Left ventricle myocardium inferior (tissue), 1 donor: Measurements from ENCODE around the gene PARD6B. TPM values are rescaled to one million over a fixed set of nuclear protein-coding genes. Genes with fewer than 3 reads are reported as not detected.

Experiments used
- DNase-seq: peaks from one replicate; pipeline ENCODE4 v3.0.0-alpha.2; 2020
- H3K27ac ChIP-seq: fragments of 200-600 bp; replicated peaks from 2 replicates; pipeline ENCODE4 v1.8.0; 2021
- H3K27me3 ChIP-seq: fragments of 200-600 bp; 2 replicates; pipeline ENCODE4 v1.8.0; 2021; ENCODE audit warnings: low read depth
- H3K36me3 ChIP-seq: fragments of 200-600 bp; 2 replicates; pipeline ENCODE4 v1.8.0; 2021
- H3K4me1 ChIP-seq: fragments of 200-600 bp; 2 replicates; pipeline ENCODE4 v1.8.0; 2021
- H3K4me3 ChIP-seq: fragments of 200-600 bp; 2 replicates; pipeline ENCODE4 v1.8.0; 2021; ENCODE audit warnings: mild to moderate bottlenecking, moderate library complexity
- H3K9me3 ChIP-seq: fragments of 200-600 bp; replicated peaks from 2 replicates; pipeline ENCODE4 v1.8.0; 2021
- intact Hi-C: fragments of 100-400 bp; cut with micrococcal nuclease; formaldehyde crosslinking; loops from one replicate; pipeline ENCODE4 v1.11.0; 2022
- total RNA-seq: library from RNA; stranded (reverse); fragmentation: NEBNext Ultra II Directional; extraction: Animal tissue kit (Norgen Biotek cat#: 25700); gene quantifications from one replicate; pipeline ENCODE4 v1.2.1, GENCODE V29; 2021
- TF ChIP-seq, protein P1 (sequence below): fragments of 200-600 bp; IDR thresholded peaks from 2 replicates; pipeline ENCODE4 v1.8.0; 2021; ENCODE audit warnings: antibody characterized with exemption, mild to moderate bottlenecking, borderline replicate concordance
- donor health status: DM: no; HTN: yes; CAD: no; lungs with severe emphysema.

Gene PARD6B
- total RNA-seq, 1 donor from 2014 or later = 3.4 TPM

DNA sequence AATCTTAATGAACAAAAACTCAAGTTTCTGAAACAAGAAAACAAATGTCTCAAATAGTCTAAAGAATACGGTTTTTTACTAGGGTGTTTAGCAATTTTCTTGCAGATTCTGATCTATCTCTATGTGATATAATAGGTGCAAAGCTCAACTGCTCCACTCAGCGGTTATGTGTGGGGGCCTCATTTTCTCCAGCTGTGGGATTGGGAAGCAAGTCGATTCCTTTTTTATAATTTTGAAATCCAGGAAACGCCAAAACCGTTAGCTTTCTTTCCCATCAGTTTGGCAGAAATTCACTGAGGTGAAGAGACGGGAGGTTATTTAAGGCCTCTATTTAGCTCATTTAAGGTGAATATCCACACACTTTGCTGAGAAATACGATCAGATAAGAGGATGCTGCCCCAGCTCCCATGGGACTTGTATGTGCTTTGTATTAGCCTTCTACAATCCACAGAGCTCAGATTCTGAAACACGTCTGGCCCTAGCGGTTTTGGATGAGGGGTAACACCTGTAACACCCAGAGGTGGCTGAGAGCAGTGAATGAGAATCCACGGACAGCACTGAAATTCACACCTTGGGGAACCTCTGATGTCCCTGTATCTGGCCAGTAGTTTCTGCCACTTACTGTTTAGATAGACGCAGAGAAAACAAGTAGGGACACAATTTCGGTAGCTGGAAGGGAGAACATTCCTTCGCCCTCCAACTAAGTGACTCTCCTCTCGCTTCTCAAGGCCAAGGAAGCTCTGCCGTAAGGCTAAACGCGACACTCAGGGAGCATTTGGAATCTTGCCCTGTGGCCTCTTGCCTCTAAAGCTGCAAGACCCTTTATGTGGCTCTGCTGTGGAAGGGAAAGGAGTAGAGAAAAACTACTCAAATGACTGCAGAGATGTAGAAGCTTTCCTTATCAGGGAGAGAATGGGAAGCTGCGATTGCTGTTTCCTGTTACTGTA is 56.9 kb downstream of the PARD6B start:
- Histone ChIP-seq H3K27me3 (peaks cover 12% of the 10 kb centered on the region), H3K9me3 (no peaks in the 10 kb centered on the region), H3K4me1 (peaks cover 10% of the 10 kb centered on the region), H3K27ac (peak overlapping the region; percentile 16), H3K36me3 (no peaks in the 10 kb centered on the region), H3K4me3 (no peak overlapping the region)
- TF ChIP-seq, protein P1, sequence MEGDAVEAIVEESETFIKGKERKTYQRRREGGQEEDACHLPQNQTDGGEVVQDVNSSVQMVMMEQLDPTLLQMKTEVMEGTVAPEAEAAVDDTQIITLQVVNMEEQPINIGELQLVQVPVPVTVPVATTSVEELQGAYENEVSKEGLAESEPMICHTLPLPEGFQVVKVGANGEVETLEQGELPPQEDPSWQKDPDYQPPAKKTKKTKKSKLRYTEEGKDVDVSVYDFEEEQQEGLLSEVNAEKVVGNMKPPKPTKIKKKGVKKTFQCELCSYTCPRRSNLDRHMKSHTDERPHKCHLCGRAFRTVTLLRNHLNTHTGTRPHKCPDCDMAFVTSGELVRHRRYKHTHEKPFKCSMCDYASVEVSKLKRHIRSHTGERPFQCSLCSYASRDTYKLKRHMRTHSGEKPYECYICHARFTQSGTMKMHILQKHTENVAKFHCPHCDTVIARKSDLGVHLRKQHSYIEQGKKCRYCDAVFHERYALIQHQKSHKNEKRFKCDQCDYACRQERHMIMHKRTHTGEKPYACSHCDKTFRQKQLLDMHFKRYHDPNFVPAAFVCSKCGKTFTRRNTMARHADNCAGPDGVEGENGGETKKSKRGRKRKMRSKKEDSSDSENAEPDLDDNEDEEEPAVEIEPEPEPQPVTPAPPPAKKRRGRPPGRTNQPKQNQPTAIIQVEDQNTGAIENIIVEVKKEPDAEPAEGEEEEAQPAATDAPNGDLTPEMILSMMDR = peak; percentile 22
- intact Hi-C loops = no loop called here
- DNase-seq = no peak

DNA sequence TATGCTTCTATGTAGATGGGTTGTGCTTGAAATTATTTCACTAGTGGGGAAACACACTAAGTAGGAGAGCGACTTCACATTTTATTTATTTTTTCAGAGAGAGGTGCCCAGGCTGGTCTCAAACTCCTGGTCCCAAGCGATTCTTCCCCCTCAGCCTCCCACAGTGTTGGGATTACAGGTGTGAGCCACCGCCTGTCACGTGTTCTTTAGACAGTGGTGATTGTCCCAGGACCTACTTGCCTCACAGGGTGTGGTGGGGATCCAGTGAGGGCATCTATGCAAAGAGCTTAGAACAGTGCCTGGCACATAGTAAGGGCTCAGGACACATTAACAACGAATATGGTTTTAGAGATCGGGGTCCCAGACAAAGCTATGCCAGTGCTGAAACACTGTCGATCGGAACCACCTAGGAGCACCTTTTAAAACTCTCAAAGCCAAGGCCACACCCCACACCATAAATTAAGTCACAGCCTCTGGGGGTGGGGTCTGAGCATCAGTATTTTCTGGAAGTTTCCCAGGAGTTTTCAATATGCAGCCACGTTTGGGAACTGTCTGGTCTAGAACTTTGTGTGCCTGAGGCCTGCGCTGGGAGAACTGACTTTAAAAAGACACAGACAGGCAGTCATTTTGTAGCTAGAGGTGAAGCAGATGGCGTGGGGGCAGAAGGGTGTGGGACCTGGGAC is 58.7 kb downstream of the PARD6B start:
- no peaks in the 10 kb centered on the region for H3K9me3 ChIP-seq
- H3K27me3 ChIP-seq = peaks cover 12% of the 10 kb centered on the region
- H3K4me3 ChIP-seq = no peak overlapping the region
- H3K27ac ChIP-seq = peak overlapping the region; percentile 69
- TF ChIP-seq, protein P1 = no peak
- peaks cover 21% of the 10 kb centered on the region for H3K4me1 ChIP-seq
- DNase-seq = no peak
- no peaks in the 10 kb centered on the region for H3K36me3 ChIP-seq
- intact Hi-C loops = loop anchor here (10.0 kb wide), 1 partner anchor 125 kb away; no protein-coding TSS in a partner anchor

DNA sequence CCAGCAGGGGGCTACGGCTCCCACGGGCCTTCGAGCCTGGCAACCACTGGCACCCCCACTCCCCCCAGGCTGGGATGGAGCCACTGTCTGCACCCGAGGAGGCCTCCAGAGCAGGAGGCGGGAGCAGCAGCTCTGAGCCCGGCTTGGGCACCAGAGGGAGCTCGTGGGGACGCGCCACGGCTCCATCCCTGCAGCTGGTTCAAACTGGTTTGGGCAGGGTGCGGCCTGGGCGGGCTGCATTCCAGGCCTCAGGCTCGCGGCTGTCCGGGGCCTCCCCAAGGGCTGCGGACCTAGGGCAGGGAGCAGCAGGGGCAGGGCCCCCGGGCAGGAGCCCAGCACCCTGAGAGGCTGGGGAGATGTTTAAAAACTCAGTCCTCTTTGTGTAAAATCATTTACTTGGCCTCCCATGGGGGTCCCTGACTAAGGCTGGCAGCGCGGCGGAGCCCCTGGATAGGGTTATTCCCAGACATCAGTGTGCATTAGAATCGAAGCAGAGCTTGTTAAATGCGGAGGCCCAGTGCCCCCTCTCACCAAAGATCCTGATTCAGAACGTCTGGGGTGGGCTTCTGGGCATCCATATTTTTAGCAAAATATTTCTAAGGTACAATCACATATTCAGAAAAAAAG is 59.4 kb downstream of the PARD6B start:
- TF ChIP-seq, protein P1 = peak; percentile 78
- intact Hi-C loops = loop anchor here (10.0 kb wide), 1 partner anchor 124 kb away; no protein-coding TSS in a partner anchor
- no peaks in the 10 kb centered on the region for H3K36me3 ChIP-seq
- H3K27ac ChIP-seq = peak overlapping the region; percentile 69
- peak; percentile 86 for DNase-seq
- peaks cover 28% of the 10 kb centered on the region for H3K4me1 ChIP-seq
- H3K27me3 ChIP-seq = peaks cover 12% of the 10 kb centered on the region
- H3K4me3 ChIP-seq = peak overlapping the region; percentile 45
- H3K9me3 ChIP-seq = no peaks in the 10 kb centered on the region

DNA sequence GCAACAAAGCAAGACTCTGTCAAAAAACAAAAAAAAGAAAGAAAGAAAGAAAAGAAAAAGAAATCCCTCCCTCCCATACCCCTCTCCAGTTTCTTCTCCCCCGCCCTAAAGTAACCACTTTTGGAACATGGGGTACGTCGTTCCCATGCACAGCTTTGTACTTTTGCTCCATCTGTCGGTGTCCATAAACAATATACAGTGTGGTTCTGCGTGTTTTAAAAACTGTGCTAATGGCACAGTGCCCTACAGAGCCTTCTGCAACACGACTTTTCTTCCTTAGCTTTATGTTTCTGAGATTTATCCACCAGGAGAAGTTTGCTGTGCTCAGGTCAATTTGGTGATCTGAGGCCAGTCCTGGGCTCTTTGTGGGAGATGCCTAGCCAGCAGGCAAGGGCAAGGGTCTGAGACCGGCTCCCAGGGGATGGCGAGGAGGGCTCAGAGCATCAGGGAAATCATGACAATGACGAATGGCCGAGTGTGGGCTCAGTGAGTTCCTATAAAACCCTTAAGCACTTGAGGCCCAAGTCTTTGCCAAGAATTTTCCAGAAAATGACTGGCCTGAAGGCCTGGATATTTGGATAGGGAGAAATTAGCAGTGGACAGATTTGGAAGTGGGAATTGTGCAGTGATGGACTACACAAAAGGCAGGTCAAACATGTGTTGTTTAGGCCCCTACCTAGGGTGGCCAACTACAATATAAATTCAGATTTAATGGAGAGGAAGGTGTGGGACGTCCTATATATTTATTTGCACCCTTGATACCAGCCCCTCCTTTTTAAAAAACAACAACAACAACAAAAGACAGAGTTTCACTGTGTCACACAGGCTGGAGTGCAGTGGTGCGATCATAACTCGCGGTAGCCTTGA is 61.6 kb downstream of the PARD6B start:
- no peaks in the 10 kb centered on the region for H3K36me3 ChIP-seq
- TF ChIP-seq, protein P1 = no peak
- no peak for DNase-seq
- no peaks in the 10 kb centered on the region for H3K9me3 ChIP-seq
- H3K4me3 ChIP-seq = no peak overlapping the region
- H3K4me1 ChIP-seq = peaks cover 29% of the 10 kb centered on the region
- H3K27ac ChIP-seq = no peak overlapping the region
- H3K27me3 ChIP-seq = peaks cover 12% of the 10 kb centered on the region
- intact Hi-C loops = loop anchor here (10.0 kb wide), 1 partner anchor 122 kb away; no protein-coding TSS in a partner anchor
